GM20000 (cell line): ENCODE measurements around the gene ABCC8.

Source experiments
- DNase-seq: peaks from one replicate; pipeline ENCODE4 v3.0.0; 2012; ENCODE audit warnings: low spot score
- CTCF ChIP-seq: IDR thresholded peaks from 2 replicates; pipeline ENCODE4 v1.5.1; 2012; ENCODE audit warnings: mild to moderate bottlenecking, control low read depth; ENCODE audit errors: extremely low read depth, missing control alignments

Gene ABCC8

GRCh38 chr11:17412488-17413180, 64.0 kb downstream of the ABCC8 start:
- DNase-seq, result no peak
- no peak for TF ChIP-seq CTCF

- no peak for TF ChIP-seq CTCF
- no peak for DNase-seq
Measured at GRCh38 chr11:17411418-17411817, 65.2 kb downstream of the ABCC8 start.

GRCh38 chr11:17410606-17411379, 65.9 kb downstream of the ABCC8 start:
- no peak for TF ChIP-seq CTCF
- no peak for DNase-seq

GRCh38 chr11:17408641-17409040, 68.0 kb downstream of the ABCC8 start:
- no peak for TF ChIP-seq CTCF
- DNase-seq, result no peak

- DNase-seq, result no peak
- no peak for TF ChIP-seq CTCF
Measured at GRCh38 chr11:17408026-17408425, 68.6 kb downstream of the ABCC8 start.

GRCh38 chr11:17407575-17407974, 69.1 kb downstream of the ABCC8 start:
- no peak for TF ChIP-seq CTCF
- no peak for DNase-seq

- no peak for TF ChIP-seq CTCF
- no peak for DNase-seq
Measured at GRCh38 chr11:17406818-17407149, 69.9 kb downstream of the ABCC8 start.
